T47D (cell line): ENCODE data around the gene RBM39.

Experiments used
- DNase-seq, 2 experiments: peaks; one replicate each; pipeline versions ENCODE4 v3.0.0 to v3.0.0-alpha.2; 2011 to 2012; ENCODE audit warnings: low read depth in 1 of 2, low spot score in 1 of 2
- JUND ChIP-seq: IDR thresholded peaks from 2 replicates; pipeline ENCODE4 v1.6.1; 2012; ENCODE audit warnings: low read depth
- in situ Hi-C: cut with HindIII; loops from 2 replicates; pipeline ENCODE4 v1.10.0; 2016; ENCODE audit warnings: low sequenced_read_pairs, low pct_unique_long_range_greater_than_20kb

RBM39 gene

GRCh38 chr20:35742741-35743523, 872 bp upstream of the RBM39 start:
- in situ Hi-C loops, result no loop called here
- no peak for TF ChIP-seq JUND
- no peak for DNase-seq

GRCh38 chr20:35739294-35740163, 2.5 kb downstream of the RBM39 start:
- peak in 1 of 2 experiments; percentile 47 for DNase-seq
- in situ Hi-C loops, result no loop called here
- no peak for TF ChIP-seq JUND

- in situ Hi-C loops, result no loop called here
- no peak for DNase-seq
- TF ChIP-seq JUND, result no peak
Observed at GRCh38 chr20:35738410-35739179, 3.5 kb downstream of the RBM39 start.

- DNase-seq, result no peak
- in situ Hi-C loops, result no loop called here
- no peak for TF ChIP-seq JUND
Observed at GRCh38 chr20:35737865-35738333, 4.2 kb downstream of the RBM39 start.

- no peak for DNase-seq
- in situ Hi-C loops, result no loop called here
- TF ChIP-seq JUND, result no peak
Observed at GRCh38 chr20:35735826-35736470, 6.1 kb downstream of the RBM39 start.

GRCh38 chr20:35734777-35735649, 7.0 kb downstream of the RBM39 start:
- TF ChIP-seq JUND, result no peak
- in situ Hi-C loops, result no loop called here
- DNase-seq, result no peak

GRCh38 chr20:35734374-35734773, 7.7 kb downstream of the RBM39 start:
- in situ Hi-C loops, result no loop called here
- no peak for TF ChIP-seq JUND
- no peak for DNase-seq

- TF ChIP-seq JUND, result no peak
- DNase-seq, result no peak
- in situ Hi-C loops, result no loop called here
Observed at GRCh38 chr20:35732644-35732982, 9.4 kb downstream of the RBM39 start.

GRCh38 chr20:35731862-35732643, 10.0 kb downstream of the RBM39 start:
- no peak for DNase-seq
- TF ChIP-seq JUND, result no peak
- in situ Hi-C loops, result no loop called here

GRCh38 chr20:35731469-35731788, 10.6 kb downstream of the RBM39 start:
- DNase-seq, result no peak
- in situ Hi-C loops, result no loop called here
- TF ChIP-seq JUND, result no peak
